ENCODE measurements around the gene OR6B1. TPM values are rescaled to one million over a fixed set of nuclear protein-coding genes. Genes with fewer than 3 reads are reported as not detected.

OR6B1 gene
- total and polyA plus RNA-seq, 2 donors (not counting 1 experiment from before 2014, with no cell fraction given), result not detected

GRCh38 chr7:143987513-143987912 is 12.6 kb upstream of the OR6B1 start:
- H3K27me3 ChIP-seq (replicated peaks in 1 of 4; ENCODE audit: control extremely low read depth in 1 of 4, control insufficient read depth in 3 of 4, insufficient read depth in 4 of 4, low read length in 3 of 4), result no peaks in the 10 kb centered on the region
- CTCF ChIA-PET, result no interaction called here
- TF ChIP-seq EZH2 (IDR thresholded peaks at IDR 0.05; ENCODE audit: borderline replicate concordance, insufficient read depth, low read depth, low read length, poor library complexity, severe bottlenecking), result no peak
- TF ChIP-seq, protein P1, sequence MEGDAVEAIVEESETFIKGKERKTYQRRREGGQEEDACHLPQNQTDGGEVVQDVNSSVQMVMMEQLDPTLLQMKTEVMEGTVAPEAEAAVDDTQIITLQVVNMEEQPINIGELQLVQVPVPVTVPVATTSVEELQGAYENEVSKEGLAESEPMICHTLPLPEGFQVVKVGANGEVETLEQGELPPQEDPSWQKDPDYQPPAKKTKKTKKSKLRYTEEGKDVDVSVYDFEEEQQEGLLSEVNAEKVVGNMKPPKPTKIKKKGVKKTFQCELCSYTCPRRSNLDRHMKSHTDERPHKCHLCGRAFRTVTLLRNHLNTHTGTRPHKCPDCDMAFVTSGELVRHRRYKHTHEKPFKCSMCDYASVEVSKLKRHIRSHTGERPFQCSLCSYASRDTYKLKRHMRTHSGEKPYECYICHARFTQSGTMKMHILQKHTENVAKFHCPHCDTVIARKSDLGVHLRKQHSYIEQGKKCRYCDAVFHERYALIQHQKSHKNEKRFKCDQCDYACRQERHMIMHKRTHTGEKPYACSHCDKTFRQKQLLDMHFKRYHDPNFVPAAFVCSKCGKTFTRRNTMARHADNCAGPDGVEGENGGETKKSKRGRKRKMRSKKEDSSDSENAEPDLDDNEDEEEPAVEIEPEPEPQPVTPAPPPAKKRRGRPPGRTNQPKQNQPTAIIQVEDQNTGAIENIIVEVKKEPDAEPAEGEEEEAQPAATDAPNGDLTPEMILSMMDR (IDR thresholded peaks at IDR 0.05), result no peak
- H3K36me3 ChIP-seq (replicated peaks in 1 of 2; ENCODE audit: control extremely low read depth in 1 of 2, control insufficient read depth in 1 of 2, extremely low read depth in 1 of 2, insufficient read depth in 2 of 2, low read length in 1 of 2), result no peaks in the 10 kb centered on the region
- H3K79me2 ChIP-seq (ENCODE audit: control insufficient read depth, insufficient read depth, low read length), result no peaks in the 10 kb centered on the region
- POLR2A ChIA-PET, result no interaction called here
- H4K20me1 ChIP-seq (ENCODE audit: control insufficient read depth, insufficient read depth, low read length, poor library complexity, severe bottlenecking), result no peaks in the 10 kb centered on the region
- H3K9me3 ChIP-seq (ENCODE audit: control extremely low read depth in 1 of 3, control insufficient read depth in 2 of 3, insufficient read depth in 1 of 3, low read length in 2 of 3), result no peaks in the 10 kb centered on the region
- intact Hi-C loops (cut with micrococcal nuclease), result no loop called here
- peaks cover 6% of the 10 kb centered on the region for H3K27me3 Mint-ChIP-seq
- peaks cover 11% of the 10 kb centered on the region for H3K9me3 Mint-ChIP-seq (ENCODE audit: insufficient read depth)
- DNase-seq (no peak), ATAC-seq (ENCODE audit: low read depth) (no peak)
- H3K4me3 ChIP-seq (ENCODE audit: control extremely low read depth in 1 of 5, extremely low read depth in 1 of 5, insufficient read depth in 1 of 5, low read depth in 2 of 5, low read length in 4 of 5), result no peak overlapping the region
- H3K4me2 ChIP-seq (replicated peaks; ENCODE audit: low read depth, low read length, poor library complexity, severe bottlenecking), result no peak overlapping the region
- no peak overlapping the region for H2AFZ ChIP-seq (ENCODE audit: insufficient read depth, low read depth, low read length, poor library complexity, severe bottlenecking)
- H3K27ac ChIP-seq (ENCODE audit: low read length in 2 of 2), result no peak overlapping the region
- H3K4me3 Mint-ChIP-seq, result no peak overlapping the region
- no peak overlapping the region for H3K27ac Mint-ChIP-seq
- H3K4me1 Mint-ChIP-seq, result no peaks in the 10 kb centered on the region
- no peak overlapping the region for H3K9ac ChIP-seq (ENCODE audit: low read length)
- no peaks in the 10 kb centered on the region for H3K4me1 ChIP-seq (ENCODE audit: control insufficient read depth in 2 of 2, insufficient read depth in 2 of 2, low read length in 2 of 2)

- Mint-ChIP-seq H3K27ac (no peak overlapping the region), H3K4me3 (no peak overlapping the region), H3K4me1 (no peaks in the 10 kb centered on the region), H3K9me3 (ENCODE audit: insufficient read depth) (peaks cover 8% of the 10 kb centered on the region), H3K27me3 (peaks cover 4% of the 10 kb centered on the region)
- no peak for ATAC-seq (ENCODE audit: low read depth)
- ChIA-PET CTCF (no interaction called here), POLR2A (no interaction called here)
- Histone ChIP-seq H3K27ac (ENCODE audit: low read length in 2 of 2) (no peak overlapping the region), H2AFZ (ENCODE audit: insufficient read depth, low read depth, low read length, poor library complexity, severe bottlenecking) (no peak overlapping the region), H3K4me1 (ENCODE audit: control insufficient read depth in 2 of 2, insufficient read depth in 2 of 2, low read length in 2 of 2) (no peaks in the 10 kb centered on the region), H3K36me3 (replicated peaks in 1 of 2; ENCODE audit: control extremely low read depth in 1 of 2, control insufficient read depth in 1 of 2, extremely low read depth in 1 of 2, insufficient read depth in 2 of 2, low read length in 1 of 2) (no peaks in the 10 kb centered on the region), H3K79me2 (ENCODE audit: control insufficient read depth, insufficient read depth, low read length) (no peaks in the 10 kb centered on the region), H3K27me3 (replicated peaks in 1 of 4; ENCODE audit: control extremely low read depth in 1 of 4, control insufficient read depth in 3 of 4, insufficient read depth in 4 of 4, low read length in 3 of 4) (no peaks in the 10 kb centered on the region), H3K4me3 (ENCODE audit: control extremely low read depth in 1 of 5, extremely low read depth in 1 of 5, insufficient read depth in 1 of 5, low read depth in 2 of 5, low read length in 4 of 5) (no peak overlapping the region), H4K20me1 (ENCODE audit: control insufficient read depth, insufficient read depth, low read length, poor library complexity, severe bottlenecking) (no peaks in the 10 kb centered on the region), H3K9ac (ENCODE audit: low read length) (no peak overlapping the region), H3K4me2 (replicated peaks; ENCODE audit: low read depth, low read length, poor library complexity, severe bottlenecking) (no peak overlapping the region), H3K9me3 (ENCODE audit: control extremely low read depth in 1 of 3, control insufficient read depth in 2 of 3, insufficient read depth in 1 of 3, low read length in 2 of 3) (no peaks in the 10 kb centered on the region)
- no peak for DNase-seq
- whole genome bisulfite sequencing (ENCODE audit: insufficient coverage), result 96% methylated on average over 4 of the region's 5 CpGs
- intact Hi-C loops (cut with micrococcal nuclease), result no loop called here
- no peak for TF ChIP-seq EZH2 (IDR thresholded peaks at IDR 0.05; ENCODE audit: borderline replicate concordance, insufficient read depth, low read depth, low read length, poor library complexity, severe bottlenecking)
- TF ChIP-seq, protein P1 (IDR thresholded peaks at IDR 0.05), result no peak
Observed at GRCh38 chr7:143988976-143989745, 11.0 kb upstream of the OR6B1 start.
